ENCODE data around the gene ACOX1.

The ACOX1 gene

DNA sequence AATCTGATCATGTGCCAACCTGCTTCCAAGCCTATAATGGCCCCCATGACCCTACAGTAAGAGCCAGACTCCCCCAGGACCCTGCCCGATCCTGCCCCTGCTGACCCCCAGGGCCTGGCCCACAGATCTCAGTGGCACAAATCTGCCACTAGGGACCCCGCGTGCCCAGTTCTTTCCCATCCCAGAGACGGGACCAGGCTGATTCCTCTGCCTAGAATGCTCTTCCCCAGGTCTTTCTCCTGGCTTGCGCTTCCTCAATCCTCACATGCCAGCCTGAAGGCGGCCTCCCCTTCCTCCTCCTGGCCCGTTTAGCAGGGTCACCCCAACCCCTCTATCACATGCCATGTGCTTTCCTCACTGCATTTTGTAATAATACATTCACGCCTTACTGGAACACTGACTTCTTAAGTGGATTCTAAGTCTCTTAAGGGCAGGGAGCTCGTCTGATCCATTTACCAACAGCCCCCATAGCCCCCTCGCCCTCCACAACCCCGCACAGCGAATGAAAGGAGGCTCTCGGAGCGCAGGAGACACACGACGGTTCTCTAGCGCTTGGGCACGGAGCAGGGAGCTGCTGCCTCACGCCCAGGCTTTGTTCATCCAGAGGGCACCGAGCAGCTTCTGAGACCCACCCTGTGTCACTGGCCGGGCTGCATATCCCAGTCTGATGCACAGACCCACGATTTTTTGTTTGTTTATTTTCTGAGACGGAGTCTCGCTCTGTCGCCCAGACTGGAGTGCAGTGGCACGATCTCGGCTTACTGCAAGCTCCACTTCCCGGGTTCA lies 83.4 kb downstream of the ACOX1 start:
- Mint-ChIP-seq H3K4me3 (peak overlapping the region; percentile 85), H3K4me1 (ENCODE audit: low read depth) (peaks cover 32% of the 10 kb centered on the region)

DNA sequence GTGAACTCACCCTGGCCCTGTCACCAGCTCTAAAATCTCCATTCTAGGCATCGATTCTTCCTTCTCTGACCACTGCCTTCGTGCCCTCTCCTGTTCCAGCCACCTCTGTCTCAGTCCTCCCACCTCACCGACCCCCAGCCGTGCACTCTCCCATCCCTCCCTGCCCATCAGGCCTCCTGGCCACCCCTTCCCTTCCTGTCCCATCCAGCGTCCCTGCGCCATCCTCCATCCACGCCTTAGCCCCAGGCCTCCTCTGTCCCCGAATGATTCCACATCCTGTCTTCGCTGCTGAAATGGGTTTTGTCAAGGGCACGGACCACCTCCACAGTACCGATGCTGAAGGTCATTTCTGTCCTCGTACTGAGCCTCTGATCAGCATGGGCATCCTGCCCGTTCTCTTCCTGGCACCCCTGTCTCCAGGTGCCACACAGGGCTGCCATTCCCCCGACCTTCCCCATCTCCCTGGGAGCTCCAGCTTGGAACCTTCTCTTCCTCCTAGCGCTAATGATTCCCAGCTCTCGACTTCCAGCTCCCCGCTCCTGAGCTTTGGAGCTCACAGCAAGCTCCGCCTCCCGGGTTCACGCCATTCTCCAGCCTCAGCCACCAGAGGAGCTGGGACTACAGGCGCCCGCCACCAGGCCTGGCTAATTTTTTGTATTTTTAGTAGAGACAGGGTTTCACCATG lies 84.8 kb downstream of the ACOX1 start:
- H3K9me3 Mint-ChIP-seq, result no peaks in the 10 kb centered on the region
- intact Hi-C loops (cut with micrococcal nuclease), result no loop called here
- H3K4me3 Mint-ChIP-seq, result no peak overlapping the region
- peaks cover 90% of the 10 kb centered on the region for H3K36me3 Mint-ChIP-seq (ENCODE audit: low read depth)
- peak overlapping the region; percentile 90 for H3K27ac Mint-ChIP-seq
- H3K27me3 Mint-ChIP-seq, result no peaks in the 10 kb centered on the region
- H3K4me1 Mint-ChIP-seq (ENCODE audit: low read depth), result peaks cover 32% of the 10 kb centered on the region

More for the DNA sequence above, 83.4 kb downstream of the ACOX1 start:
- peaks cover 90% of the 10 kb centered on the region for H3K36me3 Mint-ChIP-seq (ENCODE audit: low read depth)
- H3K27ac Mint-ChIP-seq, result peak overlapping the region; percentile 90
- no peaks in the 10 kb centered on the region for H3K27me3 Mint-ChIP-seq
- H3K9me3 Mint-ChIP-seq, result no peaks in the 10 kb centered on the region
- intact Hi-C loops (cut with micrococcal nuclease), result loop anchor here (2.0 kb wide), 1 partner anchor 41 kb away; the partner anchor contains the start of gene WBP2

DNA sequence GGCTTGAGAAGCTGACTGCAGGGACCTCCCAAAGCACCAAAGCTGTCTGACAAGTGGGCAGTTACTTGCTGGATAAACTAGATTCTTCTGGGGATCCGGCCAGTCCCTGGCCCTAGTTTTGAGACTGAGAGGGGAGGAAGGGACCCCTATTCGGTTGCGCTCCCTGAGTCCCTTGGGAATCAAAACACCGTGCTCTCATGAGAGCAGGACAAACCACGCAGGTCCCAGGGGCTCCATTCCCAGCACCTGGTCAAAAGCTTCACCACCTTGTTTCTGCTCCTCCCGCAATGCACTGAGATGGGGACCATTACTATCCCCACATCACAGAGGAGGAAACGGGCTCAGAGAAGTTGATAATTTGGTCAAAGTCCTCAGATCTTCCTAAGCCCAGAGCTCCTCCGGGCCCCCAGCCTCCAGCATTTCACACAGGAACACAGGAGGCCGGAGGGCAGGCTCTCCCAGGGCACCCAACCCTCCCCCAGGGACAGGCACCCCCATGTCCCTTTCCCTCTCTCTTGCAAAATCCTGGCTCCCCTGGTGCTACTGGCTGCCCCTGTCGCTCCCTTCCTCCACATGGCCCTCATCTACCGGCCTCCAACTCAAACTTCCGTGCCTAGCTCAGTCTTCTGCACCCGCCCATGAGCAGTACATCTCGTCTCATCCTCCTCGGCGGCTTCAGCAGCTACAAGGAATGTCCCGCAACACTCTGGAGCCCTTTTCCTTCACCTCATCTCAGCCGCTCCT lies 85.5 kb downstream of the ACOX1 start:
- Mint-ChIP-seq H3K27ac (no peak overlapping the region), H3K27me3 (no peaks in the 10 kb centered on the region), H3K36me3 (ENCODE audit: low read depth) (peaks cover 90% of the 10 kb centered on the region), H3K4me3 (no peak overlapping the region), H3K9me3 (no peaks in the 10 kb centered on the region), H3K4me1 (ENCODE audit: low read depth) (peaks cover 32% of the 10 kb centered on the region)
- intact Hi-C loops (cut with micrococcal nuclease), result no loop called here

DNA sequence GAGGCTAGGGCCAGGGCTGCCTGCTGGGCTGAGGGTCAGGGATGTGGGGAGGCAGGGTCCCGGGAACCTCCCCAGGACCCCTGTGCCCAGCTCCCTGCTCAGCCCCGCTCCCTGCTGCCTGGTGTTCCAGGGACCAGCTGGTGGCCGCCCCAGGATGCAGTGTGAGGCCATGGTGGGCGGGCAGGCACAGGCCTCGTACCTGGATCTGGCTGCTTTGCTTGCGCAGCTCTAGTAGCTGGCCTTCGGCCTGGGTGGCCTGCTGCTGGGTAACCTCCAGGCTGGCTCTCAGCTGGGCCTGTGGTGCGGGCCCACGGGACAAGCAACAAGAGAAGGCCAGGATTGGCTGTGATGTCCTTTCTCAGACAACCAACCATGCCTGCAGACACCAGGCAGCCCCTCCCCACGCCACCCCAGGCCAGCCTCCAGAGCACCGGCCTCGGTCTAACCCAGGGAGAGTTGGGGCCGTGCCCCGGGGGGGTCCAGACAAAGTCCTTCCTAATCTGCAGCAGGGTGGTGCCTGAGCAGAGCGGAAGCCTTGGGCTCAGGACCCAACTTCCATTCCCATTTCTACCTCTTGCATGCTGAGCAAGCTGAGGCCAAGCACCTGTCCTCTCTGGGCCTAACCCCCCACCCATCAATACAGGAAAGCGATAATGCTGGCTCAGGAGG lies 86.3 kb downstream of the ACOX1 start:
- H3K4me1 Mint-ChIP-seq (ENCODE audit: low read depth), result peaks cover 31% of the 10 kb centered on the region
- intact Hi-C loops (cut with micrococcal nuclease), result no loop called here
- H3K27ac Mint-ChIP-seq, result no peak overlapping the region
- no peaks in the 10 kb centered on the region for H3K27me3 Mint-ChIP-seq
- no peaks in the 10 kb centered on the region for H3K9me3 Mint-ChIP-seq
- H3K4me3 Mint-ChIP-seq, result no peak overlapping the region
- peaks cover 88% of the 10 kb centered on the region for H3K36me3 Mint-ChIP-seq (ENCODE audit: low read depth)

DNA sequence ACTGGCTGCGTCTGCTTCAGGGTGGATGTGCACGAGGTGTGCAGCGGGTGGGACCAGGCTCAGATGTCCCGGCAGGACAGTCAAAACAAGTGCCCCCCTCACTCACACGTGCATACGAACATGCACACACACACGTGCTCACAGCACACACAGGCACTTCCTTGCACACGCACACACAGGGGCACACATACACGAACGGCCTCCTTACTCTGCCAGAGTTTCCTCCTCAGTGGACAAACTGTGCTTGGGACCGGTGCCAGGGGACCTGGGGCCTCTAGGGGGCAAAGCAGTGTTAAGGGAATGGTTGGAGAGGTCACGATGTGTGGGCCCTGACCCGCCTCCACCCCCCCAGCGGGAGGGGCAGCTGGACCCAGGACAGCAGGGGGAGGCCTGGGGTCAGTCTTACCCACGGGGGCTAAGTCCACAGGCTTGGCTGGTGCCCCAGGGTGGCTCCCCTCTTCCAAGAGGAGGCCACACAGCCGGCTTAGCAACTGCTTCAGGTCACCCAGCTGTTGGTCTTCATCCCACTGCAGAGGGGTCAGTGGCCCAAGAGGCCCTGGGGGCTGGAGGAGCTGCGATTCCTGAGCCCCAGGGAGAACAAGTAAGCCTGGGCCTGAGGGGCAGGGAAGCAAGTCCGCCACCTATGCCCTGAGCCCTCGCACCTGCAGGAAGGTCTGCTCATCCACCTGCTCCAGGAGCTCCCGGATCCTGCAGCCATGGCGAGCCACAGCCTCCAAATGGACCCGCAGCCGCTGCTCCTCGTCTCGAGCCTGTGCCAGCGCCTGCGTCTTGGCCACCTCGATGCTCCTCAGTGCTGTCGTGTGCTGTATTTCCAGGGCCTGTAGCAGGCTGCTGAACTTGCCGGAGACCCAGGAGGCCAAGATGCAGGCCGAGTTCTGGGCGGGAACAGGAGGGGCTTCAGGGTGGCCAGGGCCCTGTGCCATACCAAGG lies 87.1 kb downstream of the ACOX1 start:
- intact Hi-C loops (cut with micrococcal nuclease), result no loop called here
- Mint-ChIP-seq H3K27ac (no peak overlapping the region), H3K36me3 (ENCODE audit: low read depth) (peaks cover 91% of the 10 kb centered on the region), H3K4me3 (no peak overlapping the region), H3K27me3 (no peaks in the 10 kb centered on the region), H3K9me3 (no peaks in the 10 kb centered on the region), H3K4me1 (ENCODE audit: low read depth) (peaks cover 26% of the 10 kb centered on the region)

Measured in dendritic cell treated with granulocyte-macrophage colony-stimulating factor and Interleukin-4, amounts not matched to agents 40 ng/mL and 50 ng/mL, for 4 days (primary cell).